GM19397 (cell line): ENCODE results near the gene NRP1.

Experiments
- ATAC-seq: cut with Tn5 transposase; IDR thresholded peaks from one replicate; pipeline ENCODE4 v1.9.1; 2021; ENCODE audit warnings: mild to moderate bottlenecking, moderate library complexity; ENCODE audit not compliant: unreplicated experiment

Gene NRP1

DNA sequence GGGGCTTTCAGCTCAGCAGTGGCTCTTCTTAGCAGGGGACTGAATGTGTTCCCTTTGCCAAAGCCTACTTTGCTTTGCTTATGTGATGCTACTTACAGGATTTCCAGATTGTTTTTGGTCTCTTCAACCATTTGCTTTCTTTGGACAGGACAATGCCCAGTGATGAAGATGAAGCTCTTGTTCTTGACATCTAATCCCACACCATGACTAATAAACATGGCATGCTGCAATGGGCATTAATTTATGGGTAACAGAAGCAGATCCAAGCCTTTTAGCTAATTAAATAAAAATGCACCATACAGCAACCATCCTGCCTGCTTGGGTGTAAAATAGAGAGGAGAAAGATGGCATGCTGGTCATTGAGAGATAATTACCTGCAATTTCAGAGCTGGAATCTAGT is 200.9 kb downstream of the NRP1 start:
- ATAC-seq = no peak

DNA sequence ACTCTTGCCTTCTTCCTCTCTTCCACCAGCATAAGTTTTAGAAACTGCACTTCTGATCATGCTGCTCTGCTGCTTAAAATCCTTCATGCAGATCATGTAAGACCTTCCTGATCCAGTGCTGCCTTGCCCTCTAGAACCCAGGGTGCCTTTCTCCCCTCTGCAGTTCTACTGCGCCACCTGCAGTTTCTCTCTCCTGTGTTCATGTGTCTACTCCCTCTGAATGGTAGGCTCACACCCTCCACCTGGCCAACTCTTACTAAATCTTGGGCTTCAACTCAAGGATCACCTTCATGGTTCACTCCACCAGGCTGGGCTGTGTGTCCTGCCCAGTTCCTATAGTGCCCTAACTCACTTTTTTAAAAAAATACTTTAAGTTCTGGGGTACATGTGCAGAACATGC is 201.8 kb downstream of the NRP1 start:
- ATAC-seq = no peak

DNA sequence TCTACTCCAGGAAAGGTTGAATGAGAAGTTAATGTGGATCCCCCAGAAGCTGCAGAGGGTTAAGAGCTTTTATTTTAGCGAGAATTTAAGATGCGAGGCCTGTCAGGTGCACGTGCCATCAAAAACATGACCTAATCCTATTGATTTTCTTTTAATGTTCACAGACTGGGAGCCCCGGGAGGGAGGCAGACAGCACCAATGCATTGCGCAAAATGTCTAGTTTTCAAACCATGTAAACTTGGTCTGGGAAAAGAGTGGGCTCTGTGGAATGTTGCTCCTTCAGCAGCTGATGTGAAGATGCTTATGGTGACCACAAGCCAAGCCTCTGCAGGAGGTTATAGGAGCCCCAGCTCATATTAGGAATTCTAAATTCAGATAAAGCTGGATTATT is 204.5 kb downstream of the NRP1 start:
- no peak for ATAC-seq

DNA sequence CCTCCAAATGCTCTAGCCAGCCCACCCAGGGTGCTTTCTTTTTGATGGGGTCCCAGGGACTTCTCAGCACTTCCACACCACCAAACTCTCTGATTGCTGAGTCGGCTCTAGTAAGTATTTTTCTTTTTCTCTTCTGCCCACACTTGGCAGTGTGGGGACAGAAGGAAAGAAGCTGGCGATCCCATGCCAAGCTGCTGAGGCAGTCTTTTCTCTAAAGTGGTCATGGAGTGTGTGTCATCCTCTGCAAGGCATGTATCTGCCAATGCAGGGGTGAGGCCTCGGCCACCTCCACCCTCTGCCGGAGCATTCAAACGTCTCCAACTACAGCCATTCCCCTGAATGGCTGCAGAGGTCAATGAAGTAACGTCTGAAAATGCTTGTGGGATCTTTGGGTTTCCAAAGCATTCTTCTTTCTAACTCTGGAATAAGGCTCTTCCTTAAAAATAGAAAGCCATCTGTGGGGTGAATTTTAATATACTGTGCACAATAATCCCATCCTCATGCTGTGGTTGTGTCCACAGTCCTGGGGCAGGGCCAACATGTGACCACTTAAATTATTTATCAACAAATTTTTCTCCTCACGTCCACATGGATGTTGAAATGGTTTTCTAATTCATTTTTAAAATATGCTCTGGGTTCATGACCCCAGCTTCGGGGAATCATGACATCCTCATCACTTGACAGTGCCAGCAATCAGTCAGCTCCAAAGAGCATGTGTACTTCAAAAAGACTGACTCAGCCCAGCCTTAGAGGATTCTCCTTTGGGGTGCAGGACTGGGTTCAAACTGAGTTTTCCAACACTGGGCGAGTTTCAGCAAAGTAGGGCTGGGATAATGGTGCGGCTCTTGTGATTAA is 205.1 kb downstream of the NRP1 start:
- no peak for ATAC-seq

DNA sequence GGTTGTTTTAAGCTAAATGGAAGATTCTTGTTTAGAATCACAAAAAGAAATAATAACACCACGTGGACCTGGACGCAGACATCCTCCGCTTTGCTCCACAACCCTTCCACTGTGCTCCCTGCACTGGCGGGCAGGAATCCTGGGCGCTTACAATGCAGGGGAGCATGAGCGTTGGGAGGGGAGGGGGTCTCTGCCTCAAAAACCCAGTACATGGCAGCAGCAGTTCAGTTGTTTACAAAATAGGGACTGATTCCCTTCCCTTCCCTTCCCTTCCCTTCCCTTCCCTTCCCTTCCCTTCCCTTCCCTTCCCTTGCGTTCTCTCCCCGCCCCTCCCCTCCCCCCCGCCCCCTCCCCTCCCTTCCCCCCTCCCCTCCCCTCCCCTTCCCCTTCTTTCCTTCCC is 206.8 kb downstream of the NRP1 start:
- ATAC-seq = no peak
